A673 (cell line): Measurements from ENCODE around the gene CLSTN2. TPM values are rescaled to one million over a fixed set of nuclear protein-coding genes. Genes with fewer than 3 reads are reported as not detected.

ENCODE experiments used
- BruUV-seq: library from RNA; stranded (reverse); fragments of 400-500 nt; replicated peaks from 2 replicates; lab custom pipeline; 2021; lab: Mats Ljungman, UMichigan
- CTCF ChIA-PET: fragments of 300-600 bp; sonication (Branson Sonifier 250); formaldehyde crosslinking; loops from one replicate; lab custom pipeline; 2022; ENCODE audit warnings: antibody characterized with exemption; lab: Charles Lee
- POLR2A ChIA-PET: fragments of 300-600 bp; sonication (Branson Sonifier 250); formaldehyde crosslinking; loops from one replicate; lab custom pipeline; 2022; ENCODE audit warnings: antibody characterized with exemption; ENCODE audit not compliant: low non-redundant PET; lab: Charles Lee
- DNase-seq: peaks from one replicate; pipeline ENCODE4 v3.0.0-alpha.2; 2015; ENCODE audit warnings: low spot score
- H3K27ac ChIP-seq: fragments of 200-600 bp; sonication (generic); 2 replicates; pipeline ENCODE4 v1.5.1; 2016; ENCODE audit warnings: mixed run types, low read depth, mild to moderate bottlenecking, mixed read lengths, antibody characterized with exemption, low read length; ENCODE audit not compliant: poor library complexity, severe bottlenecking
- H3K27me3 ChIP-seq: fragments of 200-600 bp; sonication (generic); replicated peaks from 2 replicates; pipeline ENCODE4 v1.6.1; 2017; ENCODE audit warnings: mixed run types, low read depth, mild to moderate bottlenecking, mixed read lengths, antibody characterized with exemption, low read length; ENCODE audit not compliant: insufficient read depth, poor library complexity
- H3K36me3 ChIP-seq: fragments of 200-600 bp; sonication (generic); 2 replicates; pipeline ENCODE4 v1.6.1; 2016; ENCODE audit warnings: mixed run types, mild to moderate bottlenecking, mixed read lengths, antibody characterized with exemption, low read length; ENCODE audit not compliant: insufficient read depth, poor library complexity, severe bottlenecking
- H3K4me1 ChIP-seq: fragments of 200-600 bp; sonication (generic); 2 replicates; pipeline ENCODE4 v1.6.1; 2017; ENCODE audit warnings: mixed run types, mild to moderate bottlenecking, mixed read lengths, antibody characterized with exemption, low read length; ENCODE audit not compliant: insufficient read depth, poor library complexity, severe bottlenecking
- H3K4me3 ChIP-seq: fragments of 200-600 bp; sonication (generic); 2 replicates; pipeline ENCODE4 v1.5.1; 2016; ENCODE audit warnings: low read depth, mixed run types, mild to moderate bottlenecking, mixed read lengths, low read length; ENCODE audit not compliant: poor library complexity, severe bottlenecking
- H3K9me3 ChIP-seq: fragments of 200-600 bp; sonication (generic); 2 replicates; pipeline ENCODE4 v1.6.1; 2016; ENCODE audit warnings: mixed run types, low read depth, mild to moderate bottlenecking, mixed read lengths, antibody characterized with exemption, low read length; ENCODE audit not compliant: poor library complexity, severe bottlenecking
- CTCF ChIP-seq: fragments of 300-800, 200-600 bp; sonication (generic); conservative IDR thresholded peaks from 2 replicates; pipeline ENCODE4 v1.5.1; 2017; ENCODE audit warnings: low read depth, mild to moderate bottlenecking, antibody characterized with exemption, low read length, moderate library complexity, mixed read lengths
- EZH2 ChIP-seq: fragments of 200-600 bp; sonication (generic); IDR thresholded peaks from 2 replicates; pipeline ENCODE4 v1.6.1; 2017; ENCODE audit warnings: borderline replicate concordance, low read depth, mild to moderate bottlenecking, mixed read lengths, antibody characterized with exemption, low read length; ENCODE audit not compliant: poor library complexity, severe bottlenecking
- intact Hi-C: fragments of 100-400 bp; cut with micrococcal nuclease; formaldehyde crosslinking; loops from one replicate; pipeline ENCODE4 v1.10.0; 2022; ENCODE audit not compliant: unreplicated experiment
- total RNA-seq: library from RNA; stranded (reverse); gene quantifications from 2 replicates; pipeline ENCODE4 v1.2.3, GENCODE V29; 2021

CLSTN2 gene
- total RNA-seq, 1 experiment from 2014 or later = 50.7 TPM

GRCh38 chr3:140097874-140098635 lies 163.1 kb downstream of the CLSTN2 start:
- H3K36me3 ChIP-seq = no peaks in the 10 kb centered on the region
- no peaks in the 10 kb centered on the region for H3K9me3 ChIP-seq
- intact Hi-C loops = no loop called here
- H3K27ac ChIP-seq = no peak overlapping the region
- no TSS peak for BruUV-seq
- H3K27me3 ChIP-seq = no peaks in the 10 kb centered on the region
- POLR2A ChIA-PET = no interaction called here
- TF ChIP-seq EZH2 (no peak), CTCF (no peak)
- CTCF ChIA-PET = no interaction called here
- no peak for DNase-seq
- H3K4me3 ChIP-seq = no peak overlapping the region
- H3K4me1 ChIP-seq = peaks cover 4% of the 10 kb centered on the region

- BruUV-seq = no TSS peak
- H3K36me3 ChIP-seq = no peaks in the 10 kb centered on the region
- intact Hi-C loops = no loop called here
- ChIA-PET POLR2A (no interaction called here), CTCF (no interaction called here)
- no peaks in the 10 kb centered on the region for H3K27me3 ChIP-seq
- TF ChIP-seq CTCF (no peak), EZH2 (no peak)
- H3K27ac ChIP-seq = no peak overlapping the region
- no peaks in the 10 kb centered on the region for H3K9me3 ChIP-seq
- DNase-seq = no peak
- no peaks in the 10 kb centered on the region for H3K4me1 ChIP-seq
- no peak overlapping the region for H3K4me3 ChIP-seq
These were observed 165.5 kb downstream of the CLSTN2 start for GRCh38 chr3:140100479-140100878.

GRCh38 chr3:140103166-140103565 lies 168.2 kb downstream of the CLSTN2 start:
- intact Hi-C loops = no loop called here
- Histone ChIP-seq H3K9me3 (no peaks in the 10 kb centered on the region), H3K4me3 (no peak overlapping the region), H3K36me3 (no peaks in the 10 kb centered on the region), H3K4me1 (no peaks in the 10 kb centered on the region), H3K27me3 (no peaks in the 10 kb centered on the region), H3K27ac (no peak overlapping the region)
- BruUV-seq = no TSS peak
- TF ChIP-seq CTCF = no peak
- TF ChIP-seq EZH2 = no peak
- POLR2A ChIA-PET = no interaction called here
- no peak for DNase-seq
- CTCF ChIA-PET = no interaction called here
